Measurements from ENCODE around the gene UXS1. TPM values are rescaled to one million over a fixed set of nuclear protein-coding genes. Genes with fewer than 3 reads are reported as not detected.

The UXS1 gene
- total RNA-seq, 1 donor, result 22.8 TPM

- Histone ChIP-seq H3K4me1 (ENCODE audit: insufficient read depth, low read length) (peaks cover 6% of the 10 kb centered on the region), H3K9me3 (ENCODE audit: low read depth, low read length) (no peaks in the 10 kb centered on the region), H3K36me3 (ENCODE audit: insufficient read depth, low read length) (no peaks in the 10 kb centered on the region), H4K20me1 (ENCODE audit: insufficient read depth, low read length) (peaks cover 12% of the 10 kb centered on the region), H3K4me2 (ENCODE audit: insufficient read depth, low read length) (no peak overlapping the region), H3K27me3 (ENCODE audit: insufficient read depth, low read length) (no peaks in the 10 kb centered on the region), H2AFZ (ENCODE audit: low read length) (no peak overlapping the region), H3K79me2 (ENCODE audit: insufficient read depth, low read length) (peaks cover 25% of the 10 kb centered on the region), H3K4me3 (ENCODE audit: insufficient read depth, low read length) (no peak overlapping the region), H3K27ac (ENCODE audit: low read depth, low read length) (no peak overlapping the region)
- no peak for TF ChIP-seq CTCF (IDR thresholded peaks at IDR 0.05; ENCODE audit: extremely low read depth, low read depth, low read length)
- no peak for DNase-seq (ENCODE audit: insufficient read length, low spot score, missing footprints)
Observed at GRCh38 chr2:106178716-106179115, 15.4 kb downstream of the UXS1 start.

GRCh38 chr2:106177581-106177980, 16.5 kb downstream of the UXS1 start:
- Histone ChIP-seq H4K20me1 (ENCODE audit: insufficient read depth, low read length) (peaks cover 15% of the 10 kb centered on the region), H3K4me2 (ENCODE audit: insufficient read depth, low read length) (no peak overlapping the region), H3K4me1 (ENCODE audit: insufficient read depth, low read length) (no peaks in the 10 kb centered on the region), H3K4me3 (ENCODE audit: insufficient read depth, low read length) (no peak overlapping the region), H2AFZ (ENCODE audit: low read length) (no peak overlapping the region), H3K9me3 (ENCODE audit: low read depth, low read length) (no peaks in the 10 kb centered on the region), H3K27me3 (ENCODE audit: insufficient read depth, low read length) (no peaks in the 10 kb centered on the region), H3K79me2 (ENCODE audit: insufficient read depth, low read length) (peaks cover 26% of the 10 kb centered on the region), H3K36me3 (ENCODE audit: insufficient read depth, low read length) (no peaks in the 10 kb centered on the region), H3K27ac (ENCODE audit: low read depth, low read length) (no peak overlapping the region)
- no peak for DNase-seq (ENCODE audit: insufficient read length, low spot score, missing footprints)
- no peak for TF ChIP-seq CTCF (IDR thresholded peaks at IDR 0.05; ENCODE audit: extremely low read depth, low read depth, low read length)

GRCh38 chr2:106176446-106177099, 17.5 kb downstream of the UXS1 start:
- Histone ChIP-seq H3K36me3 (ENCODE audit: insufficient read depth, low read length) (no peaks in the 10 kb centered on the region), H3K27me3 (ENCODE audit: insufficient read depth, low read length) (no peaks in the 10 kb centered on the region), H3K4me1 (ENCODE audit: insufficient read depth, low read length) (no peaks in the 10 kb centered on the region), H3K4me2 (ENCODE audit: insufficient read depth, low read length) (no peak overlapping the region), H3K27ac (ENCODE audit: low read depth, low read length) (no peak overlapping the region), H2AFZ (ENCODE audit: low read length) (no peak overlapping the region), H3K9me3 (ENCODE audit: low read depth, low read length) (no peaks in the 10 kb centered on the region), H3K4me3 (ENCODE audit: insufficient read depth, low read length) (no peak overlapping the region), H3K79me2 (ENCODE audit: insufficient read depth, low read length) (peaks cover 24% of the 10 kb centered on the region), H4K20me1 (ENCODE audit: insufficient read depth, low read length) (peaks cover 14% of the 10 kb centered on the region)
- no peak for TF ChIP-seq CTCF (IDR thresholded peaks at IDR 0.05; ENCODE audit: extremely low read depth, low read depth, low read length)
- DNase-seq (ENCODE audit: insufficient read length, low spot score, missing footprints), result no peak

DNA sequence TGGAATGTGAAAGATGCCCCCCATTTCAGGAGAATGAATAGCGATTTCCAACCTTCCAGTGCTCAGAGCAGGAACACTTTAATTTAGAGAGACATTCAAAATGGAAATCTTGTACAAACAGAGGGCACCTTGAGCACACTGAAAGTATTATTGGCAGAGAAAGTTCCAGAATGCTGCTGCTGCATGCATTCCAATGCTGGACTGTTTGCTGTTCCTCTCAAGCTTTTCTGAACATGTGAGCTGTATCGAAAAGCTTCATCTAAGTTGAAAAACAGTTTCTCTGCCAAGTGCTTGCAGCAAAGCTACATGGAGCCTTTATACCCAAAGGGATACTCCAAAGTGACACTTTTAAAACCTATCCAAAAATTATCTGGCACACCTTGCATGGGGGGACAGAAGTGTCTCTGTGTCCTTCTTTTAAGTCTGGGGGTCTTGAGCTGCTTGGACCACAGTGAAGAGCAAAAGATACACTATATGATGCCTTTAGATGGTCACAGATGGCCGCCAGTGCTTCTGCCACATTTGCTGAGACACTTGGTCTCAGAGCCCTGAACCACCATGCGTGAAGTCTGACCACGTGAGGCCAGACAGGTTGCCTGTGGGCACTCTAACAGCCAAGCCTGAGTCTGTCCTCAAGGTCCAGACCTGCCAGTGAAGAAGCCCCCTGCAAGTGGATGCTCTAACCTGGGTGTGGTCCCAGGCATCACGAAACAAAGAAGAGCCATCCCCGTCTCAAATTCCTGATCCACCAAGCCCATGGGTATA, 18.8 kb downstream of the UXS1 start:
- H3K79me2 ChIP-seq (ENCODE audit: insufficient read depth, low read length), result peaks cover 17% of the 10 kb centered on the region
- H3K9me3 ChIP-seq (ENCODE audit: low read depth, low read length), result no peaks in the 10 kb centered on the region
- no peak for DNase-seq (ENCODE audit: insufficient read length, low spot score, missing footprints)
- peaks cover 15% of the 10 kb centered on the region for H4K20me1 ChIP-seq (ENCODE audit: insufficient read depth, low read length)
- H3K4me3 ChIP-seq (ENCODE audit: insufficient read depth, low read length), result no peak overlapping the region
- H3K4me1 ChIP-seq (ENCODE audit: insufficient read depth, low read length), result no peaks in the 10 kb centered on the region
- no peaks in the 10 kb centered on the region for H3K27me3 ChIP-seq (ENCODE audit: insufficient read depth, low read length)
- no peak overlapping the region for H3K4me2 ChIP-seq (ENCODE audit: insufficient read depth, low read length)
- no peak overlapping the region for H3K27ac ChIP-seq (ENCODE audit: low read depth, low read length)
- no peak overlapping the region for H2AFZ ChIP-seq (ENCODE audit: low read length)
- TF ChIP-seq CTCF (IDR thresholded peaks at IDR 0.05; ENCODE audit: extremely low read depth, low read depth, low read length), result no peak
- H3K36me3 ChIP-seq (ENCODE audit: insufficient read depth, low read length), result no peaks in the 10 kb centered on the region
